ENCODE results near the gene CYBRD1.

Gene CYBRD1

DNA sequence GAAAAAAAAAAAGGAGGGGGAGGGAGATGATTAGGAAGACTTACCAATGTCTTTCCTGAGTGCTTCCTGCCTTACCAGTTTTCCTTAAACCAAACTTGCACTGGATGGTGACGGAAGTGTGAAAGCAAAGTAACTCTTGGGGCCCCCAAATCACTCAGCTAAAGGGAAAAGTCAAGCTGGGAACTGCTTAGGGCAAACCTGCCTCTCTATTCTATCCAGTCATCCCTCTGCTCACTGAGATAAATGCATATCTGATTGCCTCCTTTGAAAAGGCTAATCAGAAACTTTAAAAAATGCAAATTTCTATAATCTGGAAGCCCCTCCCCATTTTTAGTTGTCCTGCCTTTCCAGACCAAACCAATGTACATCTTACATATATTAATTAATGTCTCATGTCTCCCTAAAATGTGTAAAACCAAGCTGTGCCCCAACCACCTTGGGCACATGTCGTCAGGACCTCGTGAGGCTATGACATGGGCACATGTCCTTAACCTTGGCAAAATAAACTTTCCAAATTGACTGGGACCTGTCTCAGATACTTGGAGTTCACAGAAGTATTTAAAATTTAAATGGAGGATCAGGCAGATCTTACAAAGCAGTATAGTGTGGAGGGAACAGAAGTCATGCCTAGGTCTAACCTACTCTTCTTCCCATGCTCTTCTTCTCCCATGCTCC lies 7.2 kb upstream of the CYBRD1 start:
- no peak overlapping the region for H3K4me3 ChIP-seq (ENCODE audit: low read length)
- no CpG with 5 or more reads among the region's 3 CpGs for WGBS (ENCODE audit: insufficient coverage, insufficient read length)

DNA sequence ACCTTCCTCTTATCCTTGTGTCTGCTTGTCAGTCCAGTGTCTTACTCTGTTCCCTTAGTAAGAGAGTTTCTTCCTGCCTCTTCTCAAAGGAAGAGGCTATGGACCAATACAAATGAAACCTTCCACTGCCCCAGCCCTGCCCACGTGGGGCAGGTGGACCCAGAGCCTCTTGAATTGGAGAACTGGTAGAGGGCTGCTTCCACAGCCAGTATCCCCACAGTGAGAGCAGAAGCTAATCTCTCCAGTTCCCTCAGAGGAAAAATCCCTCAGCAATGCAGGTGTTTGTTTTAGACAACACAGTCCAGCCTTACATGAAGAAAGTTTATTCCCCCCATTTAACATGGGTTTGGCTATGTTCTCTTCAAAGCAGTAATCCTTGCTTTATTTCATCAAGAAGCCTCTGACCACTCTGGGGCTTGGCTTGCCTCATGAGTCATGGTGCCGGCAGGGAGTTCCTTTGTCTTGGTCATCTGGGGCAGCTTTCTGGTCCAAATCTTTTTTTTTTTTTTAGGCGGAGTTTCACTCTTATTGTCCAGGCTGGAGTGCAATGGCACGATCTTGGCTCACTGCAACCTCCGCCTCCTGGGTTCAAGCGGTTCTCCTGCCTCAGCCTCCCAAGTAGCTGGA lies 6.5 kb upstream of the CYBRD1 start:
- no CpG with 5 or more reads among the region's 6 CpGs for WGBS (ENCODE audit: insufficient coverage, insufficient read length)
- H3K4me3 ChIP-seq (ENCODE audit: low read length) = no peak overlapping the region
- H3K4me1 ChIP-seq (ENCODE audit: control insufficient read depth, insufficient read depth, low read length) = no peaks in the 10 kb centered on the region
- H3K36me3 ChIP-seq (ENCODE audit: control insufficient read depth, insufficient read depth, low read length) = no peaks in the 10 kb centered on the region
- DNase-seq (ENCODE audit: low read depth, low spot score) = no peak
- no peaks in the 10 kb centered on the region for H3K9me3 ChIP-seq (ENCODE audit: control insufficient read depth, insufficient read depth, low read length)
- H3K27me3 ChIP-seq (ENCODE audit: control insufficient read depth, insufficient read depth, low read length) = no peaks in the 10 kb centered on the region
- H3K27ac ChIP-seq (ENCODE audit: low read length) = no peak overlapping the region

More for the DNA sequence above, 7.2 kb upstream of the CYBRD1 start:
- DNase-seq (ENCODE audit: low read depth, low spot score) = no peak
- no peak overlapping the region for H3K27ac ChIP-seq (ENCODE audit: low read length)
- H3K4me1 ChIP-seq (ENCODE audit: control insufficient read depth, insufficient read depth, low read length) = no peaks in the 10 kb centered on the region
- H3K9me3 ChIP-seq (ENCODE audit: control insufficient read depth, insufficient read depth, low read length) = no peaks in the 10 kb centered on the region
- H3K27me3 ChIP-seq (ENCODE audit: control insufficient read depth, insufficient read depth, low read length) = no peaks in the 10 kb centered on the region
- H3K36me3 ChIP-seq (ENCODE audit: control insufficient read depth, insufficient read depth, low read length) = no peaks in the 10 kb centered on the region

DNA sequence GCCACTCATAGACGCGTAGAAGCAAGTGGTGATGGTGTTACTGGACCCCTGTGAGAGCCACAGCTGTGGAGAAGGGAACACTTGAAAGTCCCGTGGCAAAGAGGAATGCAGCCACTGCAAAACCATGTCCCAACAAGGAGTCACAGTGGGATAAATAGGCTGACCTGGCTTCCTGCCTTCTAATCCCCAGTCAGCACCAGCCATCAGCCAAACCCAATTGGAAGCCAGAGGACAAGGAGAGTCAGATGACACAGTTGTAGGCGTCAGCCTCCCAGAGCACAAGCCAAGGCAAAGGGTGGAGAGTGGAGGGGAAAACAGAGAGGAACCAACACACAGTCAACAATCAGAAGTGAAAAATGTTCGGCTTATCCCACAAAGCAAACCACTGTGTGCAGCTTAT lies 5.5 kb upstream of the CYBRD1 start:
- no peaks in the 10 kb centered on the region for H3K9me3 ChIP-seq (ENCODE audit: control insufficient read depth, insufficient read depth, low read length)
- H3K4me3 ChIP-seq (ENCODE audit: low read length) = no peak overlapping the region
- H3K36me3 ChIP-seq (ENCODE audit: control insufficient read depth, insufficient read depth, low read length) = no peaks in the 10 kb centered on the region
- no peaks in the 10 kb centered on the region for H3K27me3 ChIP-seq (ENCODE audit: control insufficient read depth, insufficient read depth, low read length)
- no CpG with 5 or more reads among the region's 5 CpGs for WGBS (ENCODE audit: insufficient coverage, insufficient read length)
- no peaks in the 10 kb centered on the region for H3K4me1 ChIP-seq (ENCODE audit: control insufficient read depth, insufficient read depth, low read length)
- no peak for DNase-seq (ENCODE audit: low read depth, low spot score)
- H3K27ac ChIP-seq (ENCODE audit: low read length) = no peak overlapping the region

DNA sequence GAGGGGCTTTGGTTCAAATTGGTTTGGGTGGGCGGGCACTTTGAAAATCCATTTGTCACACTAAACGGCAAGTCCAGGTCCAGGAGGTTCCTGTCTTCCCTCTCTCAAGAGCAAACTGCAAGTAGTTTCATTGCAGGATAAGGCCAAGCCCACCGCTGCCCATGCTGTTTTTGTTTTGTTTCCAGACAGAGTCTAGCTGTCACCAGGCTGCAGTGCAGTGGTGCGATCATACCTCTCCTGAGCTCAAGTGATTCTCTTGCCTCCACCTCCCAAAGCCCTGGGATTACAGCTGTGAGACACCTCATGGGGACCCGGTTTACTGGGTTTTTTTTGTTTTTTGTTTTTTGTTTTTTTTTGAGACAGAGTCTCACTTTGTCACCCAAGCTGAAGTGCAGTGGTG lies 1.8 kb upstream of the CYBRD1 start:
- no peak for DNase-seq (ENCODE audit: low read depth, low spot score)
- Histone ChIP-seq H3K9me3 (ENCODE audit: control insufficient read depth, insufficient read depth, low read length) (no peaks in the 10 kb centered on the region), H3K4me3 (ENCODE audit: low read length) (no peak overlapping the region), H3K27me3 (ENCODE audit: control insufficient read depth, insufficient read depth, low read length) (no peaks in the 10 kb centered on the region), H3K27ac (ENCODE audit: low read length) (no peak overlapping the region), H3K4me1 (ENCODE audit: control insufficient read depth, insufficient read depth, low read length) (peaks cover 4% of the 10 kb centered on the region; the same call in 1 of the 2 replicates), H3K36me3 (ENCODE audit: control insufficient read depth, insufficient read depth, low read length) (no peaks in the 10 kb centered on the region; the same call in 1 of the 2 replicates)
- no CpG with 5 or more reads among the region's 5 CpGs for WGBS (ENCODE audit: insufficient coverage, insufficient read length)

DNA sequence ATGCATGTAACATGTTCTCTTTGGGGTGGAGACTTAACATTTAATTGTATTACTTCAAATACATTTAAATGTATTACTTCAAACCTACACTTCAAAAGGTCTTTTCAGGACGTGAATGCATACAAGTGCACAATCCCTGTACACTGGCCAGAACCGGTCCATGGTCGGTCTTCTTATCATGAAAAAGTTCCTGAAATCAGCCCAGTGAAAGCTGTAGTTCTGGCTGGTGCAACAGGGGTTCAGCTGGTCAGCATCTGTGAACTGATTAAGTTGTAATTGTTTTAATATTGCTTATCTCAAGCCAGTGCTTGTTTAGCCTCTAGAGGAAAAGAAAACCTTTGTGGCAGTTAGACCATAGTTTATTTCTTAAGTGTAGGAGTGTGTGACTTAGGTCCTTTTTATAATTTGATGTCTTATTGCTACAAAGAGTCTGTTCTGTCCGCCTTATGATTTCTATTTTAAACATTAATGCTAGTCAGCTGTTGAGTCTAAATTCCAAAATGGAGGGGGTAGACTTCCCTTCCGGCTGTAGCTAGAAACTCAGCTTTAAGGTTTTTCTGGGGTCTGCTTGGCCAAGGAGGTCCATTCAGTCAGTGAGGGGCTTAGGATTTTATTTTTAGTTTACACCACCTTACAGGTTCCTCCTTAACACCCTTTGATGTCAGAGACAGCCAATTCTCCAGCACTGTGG lies 768 bp upstream of the CYBRD1 start:
- Histone ChIP-seq H3K27ac (ENCODE audit: low read length) (no peak overlapping the region), H3K4me1 (ENCODE audit: control insufficient read depth, insufficient read depth, low read length) (peaks cover 4% of the 10 kb centered on the region; the same call in 1 of the 2 replicates), H3K36me3 (ENCODE audit: control insufficient read depth, insufficient read depth, low read length) (no peaks in the 10 kb centered on the region; the same call in 1 of the 2 replicates), H3K9me3 (ENCODE audit: control insufficient read depth, insufficient read depth, low read length) (no peaks in the 10 kb centered on the region), H3K4me3 (ENCODE audit: low read length) (peak overlapping the region; percentile 85; the same call in 1 of the 2 replicates), H3K27me3 (ENCODE audit: control insufficient read depth, insufficient read depth, low read length) (no peaks in the 10 kb centered on the region)
- no peak for DNase-seq (ENCODE audit: low read depth, low spot score)
- no CpG with 5 or more reads among the region's 5 CpGs for WGBS (ENCODE audit: insufficient coverage, insufficient read length)

DNA sequence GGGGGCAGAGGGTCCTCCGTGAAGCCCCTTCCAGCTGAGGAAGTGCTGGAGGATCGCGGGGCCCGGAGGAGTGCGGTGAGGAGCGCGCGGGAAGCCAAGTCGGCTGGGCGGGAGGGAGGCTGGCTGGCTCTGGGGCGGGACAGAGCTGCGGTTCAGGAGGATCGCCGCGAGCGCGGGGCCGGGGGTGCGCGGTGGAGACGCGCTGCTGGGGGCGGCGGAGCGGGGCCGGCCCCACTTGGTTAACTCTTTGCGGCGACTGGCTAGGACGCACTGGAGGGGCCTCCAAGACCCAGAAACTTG lies 464 bp downstream of the CYBRD1 start:
- no CpG with 5 or more reads among the region's 29 CpGs for WGBS (ENCODE audit: insufficient coverage, insufficient read length)
- DNase-seq (ENCODE audit: low read depth, low spot score) = no peak
- Histone ChIP-seq H3K4me1 (ENCODE audit: control insufficient read depth, insufficient read depth, low read length) (peaks cover 4% of the 10 kb centered on the region; the same call in 1 of the 2 replicates), H3K27me3 (ENCODE audit: control insufficient read depth, insufficient read depth, low read length) (no peaks in the 10 kb centered on the region), H3K27ac (ENCODE audit: low read length) (no peak overlapping the region), H3K36me3 (ENCODE audit: control insufficient read depth, insufficient read depth, low read length) (no peaks in the 10 kb centered on the region; the same call in 1 of the 2 replicates), H3K9me3 (ENCODE audit: control insufficient read depth, insufficient read depth, low read length) (no peaks in the 10 kb centered on the region), H3K4me3 (ENCODE audit: low read length) (peak overlapping the region; percentile 85)

DNA sequence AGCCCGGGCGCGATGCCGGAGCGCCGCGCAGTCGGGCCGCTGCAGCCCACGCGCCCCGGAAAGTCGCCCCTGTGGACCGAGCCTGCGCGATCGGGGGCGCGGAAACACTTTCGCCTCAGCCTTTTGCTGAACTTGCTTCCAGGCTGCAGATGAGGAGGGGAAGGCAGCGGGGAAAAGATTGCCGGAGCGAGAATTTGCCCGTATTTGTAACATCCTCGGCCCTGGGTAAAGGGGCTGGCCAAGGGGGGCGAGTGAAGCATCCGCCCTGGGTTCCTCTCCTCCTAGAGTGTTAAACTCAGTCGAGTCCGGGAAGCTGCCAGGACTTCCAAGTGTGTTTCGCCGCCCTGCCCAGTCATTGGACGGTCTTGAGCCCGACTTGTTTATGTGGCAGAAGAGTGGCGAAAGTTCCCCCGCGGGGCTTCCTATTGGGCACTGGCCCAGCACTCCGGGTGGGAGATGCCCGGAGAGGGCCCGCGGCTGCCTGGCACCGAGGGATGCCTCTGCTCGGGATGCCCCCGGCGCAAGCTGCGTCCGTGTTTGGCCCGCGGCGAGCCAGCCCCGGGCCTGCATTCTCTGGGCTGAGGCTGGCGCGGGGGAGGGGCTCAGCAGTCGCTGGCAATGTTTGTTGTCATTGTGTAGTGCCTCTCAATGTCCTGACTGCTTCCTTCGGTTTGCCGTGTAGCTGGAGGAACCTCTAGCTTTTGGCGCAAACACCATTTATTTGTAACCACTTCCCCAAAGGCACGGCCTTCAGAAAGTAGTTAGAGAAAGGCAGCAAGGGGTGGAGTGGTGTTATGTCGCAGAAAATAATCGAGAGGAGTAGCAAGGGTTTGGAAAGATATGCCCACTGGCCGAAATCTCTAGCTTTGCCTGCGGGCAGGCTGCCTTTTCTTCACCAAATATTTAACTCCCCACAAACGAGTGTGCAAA lies 1.1 kb downstream of the CYBRD1 start:
- DNase-seq (ENCODE audit: low read depth, low spot score) = peak; percentile 27
- no peak overlapping the region for H3K27ac ChIP-seq (ENCODE audit: low read length)
- no peaks in the 10 kb centered on the region for H3K9me3 ChIP-seq (ENCODE audit: control insufficient read depth, insufficient read depth, low read length)
- H3K36me3 ChIP-seq (ENCODE audit: control insufficient read depth, insufficient read depth, low read length) = no peaks in the 10 kb centered on the region; the same call in 1 of the 2 replicates
- no CpG with 5 or more reads among the region's 62 CpGs for WGBS (ENCODE audit: insufficient coverage, insufficient read length)
- H3K27me3 ChIP-seq (ENCODE audit: control insufficient read depth, insufficient read depth, low read length) = no peaks in the 10 kb centered on the region
- peaks cover 4% of the 10 kb centered on the region; the same call in 1 of the 2 replicates for H3K4me1 ChIP-seq (ENCODE audit: control insufficient read depth, insufficient read depth, low read length)
- H3K4me3 ChIP-seq (ENCODE audit: low read length) = peak overlapping the region; percentile 85

DNA sequence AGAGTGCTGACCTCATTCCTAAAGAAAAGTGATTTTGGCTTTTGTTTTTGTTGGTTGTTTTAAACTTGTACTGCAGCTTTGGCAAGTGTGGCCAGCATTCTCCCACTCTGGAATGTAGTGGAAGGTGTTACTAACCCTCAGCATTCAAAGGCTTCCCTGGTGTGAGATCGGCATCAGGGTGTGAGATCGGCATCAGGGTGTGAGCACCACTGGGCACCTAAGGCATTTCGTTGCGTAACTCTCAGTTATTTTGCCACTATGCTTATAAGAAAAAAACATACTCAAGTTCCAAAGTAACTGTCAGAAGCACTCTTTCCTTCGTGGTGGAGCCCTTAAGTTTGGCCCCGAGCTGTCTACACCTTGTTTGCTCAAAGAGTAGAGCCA lies 1.7 kb downstream of the CYBRD1 start:
- no peak for DNase-seq (ENCODE audit: low read depth, low spot score)
- H3K4me1 ChIP-seq (ENCODE audit: control insufficient read depth, insufficient read depth, low read length) = peaks cover 4% of the 10 kb centered on the region; the same call in 1 of the 2 replicates
- no peaks in the 10 kb centered on the region; the same call in 1 of the 2 replicates for H3K36me3 ChIP-seq (ENCODE audit: control insufficient read depth, insufficient read depth, low read length)
- no peaks in the 10 kb centered on the region for H3K27me3 ChIP-seq (ENCODE audit: control insufficient read depth, insufficient read depth, low read length)
- peak overlapping the region; percentile 85; the same call in 1 of the 2 replicates for H3K4me3 ChIP-seq (ENCODE audit: low read length)
- no peaks in the 10 kb centered on the region for H3K9me3 ChIP-seq (ENCODE audit: control insufficient read depth, insufficient read depth, low read length)
- no CpG with 5 or more reads among the region's 6 CpGs for WGBS (ENCODE audit: insufficient coverage, insufficient read length)
- H3K27ac ChIP-seq (ENCODE audit: low read length) = no peak overlapping the region

DNA sequence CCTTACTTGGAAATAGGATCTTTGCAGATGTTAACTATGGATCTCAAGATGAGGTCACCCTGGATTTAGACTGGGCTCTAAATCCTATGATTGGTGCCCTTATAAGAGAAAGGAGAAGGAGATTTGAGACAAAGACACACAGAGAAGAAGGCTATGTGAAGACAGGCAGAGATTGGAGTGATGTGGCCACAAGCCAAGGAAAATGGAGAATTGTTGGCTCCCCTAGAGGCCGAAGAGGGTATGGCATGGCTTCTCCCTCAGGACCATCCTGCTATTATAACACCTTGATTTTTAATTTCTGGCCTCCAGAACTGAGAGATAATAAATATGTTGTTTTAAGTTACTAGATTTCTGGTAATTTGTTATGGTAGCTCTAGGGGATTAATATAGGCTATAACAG lies 7.6 kb downstream of the CYBRD1 start:
- Histone ChIP-seq H3K36me3 (ENCODE audit: control insufficient read depth, insufficient read depth, low read length) (no peaks in the 10 kb centered on the region), H3K27me3 (ENCODE audit: control insufficient read depth, insufficient read depth, low read length) (no peaks in the 10 kb centered on the region), H3K4me3 (ENCODE audit: low read length) (no peak overlapping the region), H3K27ac (ENCODE audit: low read length) (no peak overlapping the region), H3K9me3 (ENCODE audit: control insufficient read depth, insufficient read depth, low read length) (no peaks in the 10 kb centered on the region), H3K4me1 (ENCODE audit: control insufficient read depth, insufficient read depth, low read length) (no peaks in the 10 kb centered on the region)
- DNase-seq (ENCODE audit: low read depth, low spot score) = no peak
- no CpG with 5 or more reads among the region's 1 CpG for WGBS (ENCODE audit: insufficient coverage, insufficient read length)

DNA sequence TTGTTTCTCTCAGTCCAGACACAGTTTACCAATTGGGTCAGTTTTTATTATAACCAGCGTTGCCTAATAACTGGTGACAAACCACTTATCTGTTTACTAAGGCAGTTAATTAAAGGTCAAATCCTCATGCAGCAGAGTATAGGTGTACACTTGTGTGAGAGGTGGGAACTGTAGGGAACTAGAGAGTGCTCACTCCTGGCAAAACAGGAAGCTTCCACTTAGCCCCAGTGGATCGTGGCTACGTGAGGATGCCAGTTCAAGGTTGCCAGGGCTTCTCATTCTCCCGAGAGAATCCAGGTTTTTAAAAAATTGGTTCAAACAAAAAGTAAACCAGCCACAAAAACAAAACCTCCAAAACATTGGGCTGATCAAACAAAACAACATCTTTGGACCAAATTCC lies 8.1 kb downstream of the CYBRD1 start:
- Histone ChIP-seq H3K4me1 (ENCODE audit: control insufficient read depth, insufficient read depth, low read length) (no peaks in the 10 kb centered on the region), H3K4me3 (ENCODE audit: low read length) (no peak overlapping the region), H3K27me3 (ENCODE audit: control insufficient read depth, insufficient read depth, low read length) (no peaks in the 10 kb centered on the region), H3K9me3 (ENCODE audit: control insufficient read depth, insufficient read depth, low read length) (no peaks in the 10 kb centered on the region), H3K36me3 (ENCODE audit: control insufficient read depth, insufficient read depth, low read length) (no peaks in the 10 kb centered on the region), H3K27ac (ENCODE audit: low read length) (no peak overlapping the region)
- DNase-seq (ENCODE audit: low read depth, low spot score) = no peak
- WGBS (ENCODE audit: insufficient coverage, insufficient read length) = no CpG with 5 or more reads among the region's 4 CpGs
